Small intestine (tissue), 7 donors: ENCODE data around the gene WRAP53. TPM values are rescaled to one million over a fixed set of nuclear protein-coding genes. Genes with fewer than 3 reads are reported as not detected.

Experiments used
- DNase-seq, 2 donors: peaks; one replicate each; pipeline versions ENCODE4 v3.0.0 to v3.0.0-alpha.2; 2013
- FAIRE-seq: peaks from 2 replicates; lab custom pipeline; 2012; peaks lifted over from hg19 to GRCh38; lab: Jason Lieb, UNC
- H3K27ac ChIP-seq, 3 donors: one replicate each; pipeline ENCODE4 v1.5.1; 2013; ENCODE audit warnings: low read length in 2 of 3, mild to moderate bottlenecking in 2 of 3, control low read depth in 1 of 3, inconsistent platforms in 1 of 3, low read depth in 1 of 3, moderate library complexity in 1 of 3
- H3K27me3 ChIP-seq, 3 donors: one replicate each; pipeline ENCODE4 v1.6.1; 2013; ENCODE audit warnings: low read length in 3 of 3, inconsistent platforms in 1 of 3; ENCODE audit not compliant: control insufficient read depth in 3 of 3, insufficient read depth in 3 of 3
- H3K36me3 ChIP-seq, 3 donors: one replicate each; pipeline ENCODE4 v1.6.1; 2013; ENCODE audit warnings: low read length in 3 of 3, inconsistent platforms in 1 of 3, low read depth in 1 of 3, mild to moderate bottlenecking in 1 of 3, moderate library complexity in 1 of 3; ENCODE audit not compliant: control insufficient read depth in 3 of 3, insufficient read depth in 2 of 3
- H3K4me1 ChIP-seq, 3 donors: one replicate each; pipeline ENCODE4 v1.6.1; 2013; ENCODE audit warnings: low read length in 2 of 3, inconsistent platforms in 1 of 3, low read depth in 1 of 3, mild to moderate bottlenecking in 1 of 3, moderate library complexity in 1 of 3; ENCODE audit not compliant: control insufficient read depth in 3 of 3, insufficient read depth in 2 of 3
- H3K4me3 ChIP-seq, 3 donors: one replicate each; pipeline ENCODE4 v1.5.1; 2013; ENCODE audit warnings: low read length in 3 of 3, control low read depth in 1 of 3, inconsistent platforms in 1 of 3, low read depth in 1 of 3, mild to moderate bottlenecking in 1 of 3, moderate library complexity in 1 of 3
- H3K9me3 ChIP-seq, 2 donors: one replicate each; pipeline ENCODE4 v1.6.1; 2013; ENCODE audit warnings: low read depth in 1 of 2, low read length in 1 of 2; ENCODE audit not compliant: control insufficient read depth in 2 of 2, insufficient read depth in 1 of 2
- WGBS, 3 donors: extraction: QIAGEN DNeasy Blood & Tissue Kit; methylation state at CpG; one replicate each; pipeline ENCODE4 v1.1.7; 2013; 5-methylcytosine and 5-hydroxymethylcytosine counted together
- polyA plus RNA-seq, 4 donors: library from polyadenylated mRNA; stranded (reverse) in 3 of 4; unstranded in 1 of 4; fragments of 200-250 nt in 3 of 4; fragments of 120-200 nt in 1 of 4; gene quantifications; one replicate each; pipeline versions ENCODE4 v1.2.1 to v1.2.3, GENCODE V29; 2013
- donor health status: healthy with polysubstance abuse.
- donor health status: control.
- donor health status: control.
- donor health status: Bipolar disorder and iron deficiency.
- donor health status: healthy.

Gene WRAP53
- polyA plus RNA-seq, 4 donors, result 7.1 to 17.7 (median 11.2) TPM

DNA sequence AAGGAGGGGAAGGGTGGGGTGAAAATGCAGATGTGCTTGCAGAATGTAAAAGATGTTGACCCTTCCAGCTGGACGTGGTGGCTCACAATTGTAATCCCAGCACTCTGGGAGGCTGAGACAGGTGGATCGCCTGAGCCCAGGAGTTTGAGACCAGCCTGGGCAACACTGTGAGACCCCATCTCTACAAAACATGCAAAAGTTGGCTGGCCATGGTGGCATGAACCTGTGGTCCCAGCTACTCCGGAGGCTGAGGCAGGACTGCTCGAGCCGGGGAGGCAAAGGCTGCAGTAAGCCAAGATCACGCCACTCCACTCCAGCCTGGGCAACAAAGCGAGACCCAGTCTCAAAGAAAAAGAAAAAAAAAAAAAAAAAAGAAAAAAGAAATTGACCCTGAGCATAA lies 19.8 kb upstream of the WRAP53 start:
- Histone ChIP-seq H3K9me3 (peaks cover 1 to 3% of the 10 kb centered on the region in 2 donors), H3K27me3 (no peaks in the 10 kb centered on the region), H3K4me3 (no peak overlapping the region), H3K4me1 (no peaks in the 10 kb centered on the region), H3K36me3 (peaks cover 10 to 68% (median 11%) of the 10 kb centered on the region in 3 donors), H3K27ac (no peak overlapping the region)
- WGBS, 3 donors, result 94 to 96% (median 95%) methylated on average over 7 of the region's 7 CpGs
- FAIRE-seq (no peak), DNase-seq (no peak)

DNA sequence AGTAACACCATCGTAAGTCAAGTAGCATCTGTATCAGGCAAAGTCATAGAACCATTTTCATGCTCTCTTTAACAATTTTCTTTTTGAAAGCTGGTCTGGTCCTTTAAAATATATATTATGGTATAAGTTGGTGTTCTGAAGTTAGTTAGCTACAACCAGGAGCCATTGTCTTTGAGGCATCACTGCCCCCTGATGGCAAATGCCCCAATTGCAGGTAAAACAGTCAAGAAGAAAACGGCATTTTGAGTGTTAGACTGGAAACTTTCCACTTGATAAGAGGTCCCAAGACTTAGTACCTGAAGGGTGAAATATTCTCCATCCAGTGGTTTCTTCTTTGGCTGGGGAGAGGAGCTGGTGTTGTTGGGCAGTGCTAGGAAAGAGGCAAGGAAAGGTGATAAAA lies 15.0 kb upstream of the WRAP53 start:
- FAIRE-seq (no peak), DNase-seq (peak; percentile 21 to 65)
- Histone ChIP-seq H3K9me3 (peaks cover 2 to 14% of the 10 kb centered on the region in 2 donors), H3K27me3 (no peaks in the 10 kb centered on the region), H3K4me3 (no peak overlapping the region), H3K27ac (no peak overlapping the region), H3K36me3 (peaks cover 18 to 82% (median 25%) of the 10 kb centered on the region in 3 donors), H3K4me1 (no peaks in the 10 kb centered on the region)
- WGBS, 3 donors, result 85 to 93% (median 91%) methylated on average over 2 of the region's 2 CpGs

DNA sequence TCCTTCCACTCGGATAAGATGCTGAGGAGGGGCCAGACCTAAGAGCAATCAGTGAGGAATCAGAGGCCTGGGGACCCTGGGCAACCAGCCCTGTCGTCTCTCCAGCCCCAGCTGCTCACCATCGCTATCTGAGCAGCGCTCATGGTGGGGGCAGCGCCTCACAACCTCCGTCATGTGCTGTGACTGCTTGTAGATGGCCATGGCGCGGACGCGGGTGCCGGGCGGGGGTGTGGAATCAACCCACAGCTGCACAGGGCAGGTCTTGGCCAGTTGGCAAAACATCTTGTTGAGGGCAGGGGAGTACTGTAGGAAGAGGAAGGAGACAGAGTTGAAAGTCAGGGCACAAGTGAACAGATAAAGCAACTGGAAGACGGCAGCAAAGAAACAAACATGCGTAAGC lies 13.3 kb upstream of the WRAP53 start:
- peaks cover 2 to 14% of the 10 kb centered on the region in 2 donors for H3K9me3 ChIP-seq
- FAIRE-seq (no peak), DNase-seq (no peak)
- no peaks in the 10 kb centered on the region for H3K27me3 ChIP-seq
- H3K27ac ChIP-seq, result no peak overlapping the region
- WGBS, 3 donors, result 89 to 93% (median 92%) methylated on average over 14 of the region's 14 CpGs
- no peak overlapping the region for H3K4me3 ChIP-seq
- H3K36me3 ChIP-seq, result peaks cover 18 to 67% (median 25%) of the 10 kb centered on the region in 3 donors
- H3K4me1 ChIP-seq, result no peaks in the 10 kb centered on the region

DNA sequence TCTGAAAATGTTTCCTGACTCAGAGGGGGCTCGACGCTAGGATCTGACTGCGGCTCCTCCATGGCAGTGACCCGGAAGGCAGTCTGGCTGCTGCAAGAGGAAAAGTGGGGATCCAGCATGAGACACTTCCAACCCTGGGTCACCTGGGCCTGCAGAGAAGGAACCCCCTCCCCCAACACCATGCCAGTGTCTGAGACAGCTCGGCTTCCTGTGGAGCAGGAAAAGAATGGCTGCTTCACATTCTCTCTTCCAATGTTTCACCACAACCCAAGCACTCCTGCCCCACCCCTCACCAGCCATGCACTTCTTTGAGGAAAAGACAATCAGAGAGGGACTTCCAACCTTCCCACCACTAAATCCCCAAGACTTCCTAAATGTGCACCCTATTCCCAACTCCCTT lies 11.7 kb upstream of the WRAP53 start:
- Histone ChIP-seq H3K4me3 (no peak overlapping the region), H3K4me1 (no peaks in the 10 kb centered on the region), H3K9me3 (peaks cover 2 to 14% of the 10 kb centered on the region in 2 donors), H3K27ac (no peak overlapping the region), H3K36me3 (peaks cover 14 to 53% (median 22%) of the 10 kb centered on the region in 3 donors), H3K27me3 (no peaks in the 10 kb centered on the region)
- DNase-seq (no peak), FAIRE-seq (no peak)
- WGBS, 3 donors, result 79 to 91% (median 88%) methylated on average over 5 of the region's 5 CpGs

DNA sequence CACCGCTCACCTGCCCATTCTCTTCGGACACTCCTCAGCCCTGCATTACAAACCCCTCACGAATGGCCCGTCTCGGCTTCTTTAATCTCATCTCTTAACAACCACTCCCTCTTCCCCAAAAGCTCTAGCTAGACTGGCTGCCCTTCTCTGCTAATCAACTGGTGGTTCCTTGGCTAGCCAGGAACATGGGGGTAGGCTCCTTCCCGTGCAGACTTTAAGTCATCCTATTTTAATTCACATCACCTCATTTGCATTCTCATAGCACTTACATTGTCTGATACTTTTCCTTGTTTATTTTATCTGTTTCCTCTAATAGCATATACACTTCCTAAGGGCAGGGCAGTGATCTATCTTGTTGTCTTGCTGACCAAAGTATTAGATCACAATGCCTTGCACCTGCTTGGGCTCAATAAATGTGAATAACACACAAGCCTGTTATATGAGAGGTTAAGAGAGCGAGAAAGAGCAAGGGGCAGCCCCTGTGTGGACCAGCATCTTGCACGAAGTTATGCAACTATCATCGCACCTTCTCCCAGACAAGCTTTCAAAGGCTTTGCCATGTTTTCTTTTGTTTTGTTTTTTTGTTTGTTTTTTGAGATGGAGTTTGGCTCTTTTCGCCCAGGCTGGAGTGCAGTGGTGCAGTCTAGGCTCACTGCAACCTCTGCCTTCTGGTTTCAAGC lies 10.7 kb upstream of the WRAP53 start:
- Histone ChIP-seq H3K27ac (no peak overlapping the region), H3K4me3 (no peak overlapping the region), H3K4me1 (no peaks in the 10 kb centered on the region), H3K36me3 (peaks cover 14 to 45% (median 21%) of the 10 kb centered on the region in 3 donors), H3K9me3 (peaks cover 2 to 14% of the 10 kb centered on the region in 2 donors), H3K27me3 (no peaks in the 10 kb centered on the region)
- 75 to 87% (median 86%) methylated on average over 10 of the region's 10 CpGs for WGBS, 3 donors
- FAIRE-seq (no peak), DNase-seq (no peak)

DNA sequence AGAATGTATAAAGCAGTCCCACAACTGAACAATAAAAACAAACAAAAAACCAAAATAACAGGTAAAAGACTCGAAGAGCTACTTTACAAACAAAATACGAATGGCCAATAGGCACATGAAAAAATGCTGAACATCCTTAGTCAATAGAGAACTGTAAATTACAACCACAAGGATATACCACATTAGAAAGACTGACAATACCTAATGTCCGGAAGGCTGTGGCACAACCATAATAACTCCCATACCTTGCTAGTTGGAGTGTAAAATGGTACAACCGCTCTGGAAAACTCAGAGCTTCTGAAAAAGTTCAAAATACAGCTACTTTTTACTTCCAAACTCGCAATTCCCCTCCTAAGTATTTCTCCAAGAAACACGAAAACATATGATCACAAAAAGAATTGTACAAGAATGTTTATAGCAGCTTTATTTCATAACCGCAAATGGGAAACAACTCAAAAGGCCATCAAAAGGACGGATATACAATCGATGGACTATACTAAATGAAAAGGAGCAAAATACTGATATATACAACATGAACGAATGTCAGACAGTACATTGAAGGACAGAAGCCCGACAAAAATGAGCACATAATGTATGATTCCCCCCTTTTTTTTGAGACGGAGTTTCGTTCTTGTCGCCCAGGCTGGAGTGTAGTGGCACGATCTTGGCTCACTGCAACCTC lies 3.3 kb upstream of the WRAP53 start:
- H3K9me3 ChIP-seq, result no peaks in the 10 kb centered on the region
- 13 to 40% (median 18%) methylated on average over 15 of the region's 15 CpGs for WGBS, 3 donors
- peak overlapping the region; percentile 72 to 97 (median 74) for H3K4me3 ChIP-seq
- H3K36me3 ChIP-seq, result peaks cover 0 to 9% (median 0%) of the 10 kb centered on the region in 3 donors
- peak overlapping the region; percentile 79 to 99 (median 97) for H3K27ac ChIP-seq
- H3K4me1 ChIP-seq, result peaks cover 3 to 19% (median 5%) of the 10 kb centered on the region in 3 donors
- FAIRE-seq, result no peak
- H3K27me3 ChIP-seq, result no peaks in the 10 kb centered on the region
- peak; percentile 14 to 27 for DNase-seq

DNA sequence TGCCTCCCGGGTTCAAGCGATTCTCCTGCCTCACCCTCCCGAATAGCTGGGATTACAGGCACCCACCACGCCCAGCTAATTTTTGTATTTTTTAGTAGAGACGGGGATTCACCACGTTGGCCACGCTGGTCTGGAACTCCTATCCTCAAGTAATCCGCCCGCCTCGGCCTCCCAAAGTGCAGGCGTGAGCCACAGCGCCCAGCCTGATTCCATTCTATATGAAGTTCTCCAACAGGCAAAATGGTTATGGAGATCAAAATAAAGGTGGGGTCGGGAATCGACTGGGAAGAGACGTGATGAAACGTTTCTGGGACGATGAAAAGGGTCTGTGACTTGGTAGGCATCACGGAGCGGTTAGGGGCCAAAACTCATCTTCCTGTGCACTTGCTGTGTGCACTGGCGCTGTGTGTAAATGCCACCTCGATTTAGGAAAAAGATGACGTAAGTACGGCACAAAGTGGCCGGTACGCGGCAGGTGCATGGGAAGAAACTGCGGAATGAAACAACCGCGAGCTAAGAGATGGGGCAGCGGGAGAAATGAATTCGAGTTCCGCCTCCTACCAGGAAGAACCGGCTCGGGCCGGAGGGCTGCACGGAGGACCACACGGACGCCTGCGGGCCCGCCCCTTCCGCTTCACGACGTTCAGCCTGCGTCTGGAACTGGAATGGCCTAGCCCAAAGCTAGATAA lies 2.6 kb upstream of the WRAP53 start:
- FAIRE-seq, result no peak
- Histone ChIP-seq H3K27ac (peak overlapping the region; percentile 79 to 99 (median 97)), H3K4me3 (peak overlapping the region; percentile 72 to 97 (median 74)), H3K9me3 (no peaks in the 10 kb centered on the region), H3K4me1 (peaks cover 3 to 19% (median 5%) of the 10 kb centered on the region in 3 donors), H3K36me3 (peaks cover 0 to 8% (median 3%) of the 10 kb centered on the region in 3 donors), H3K27me3 (no peaks in the 10 kb centered on the region)
- DNase-seq, result peak; percentile 93 to 98
- WGBS, 3 donors, result 0 to 4% (median 2%) methylated on average over 44 of the region's 44 CpGs
